Measurements from ENCODE around the gene RBM20.
A peak's percentile ranks its signal among the peaks of the same experiment; 100 is the strongest.

The RBM20 gene

GRCh38 chr10:110742801-110743200 is 98.7 kb downstream of the RBM20 start:
- no peak for DNase-seq

GRCh38 chr10:110744782-110745181 is 100.6 kb downstream of the RBM20 start:
- no peak for DNase-seq

- DNase-seq: peak; percentile 45 to 48
Measured at GRCh38 chr10:110746254-110746826, 102.2 kb downstream of the RBM20 start.

- no peak for DNase-seq
Measured at GRCh38 chr10:110746969-110747608, 103.0 kb downstream of the RBM20 start.

GRCh38 chr10:110747609-110748464 is 103.7 kb downstream of the RBM20 start:
- no peak for DNase-seq

GRCh38 chr10:110748970-110749369 is 104.8 kb downstream of the RBM20 start:
- DNase-seq: no peak

- DNase-seq: peak in 1 of 2 donors; percentile 5
Measured at GRCh38 chr10:110750931-110751330, 106.8 kb downstream of the RBM20 start.

- no peak for DNase-seq
Measured at GRCh38 chr10:110751850-110752249, 107.7 kb downstream of the RBM20 start.

GRCh38 chr10:110753462-110753861 is 109.3 kb downstream of the RBM20 start:
- DNase-seq: no peak

GRCh38 chr10:110754375-110755105 is 110.4 kb downstream of the RBM20 start:
- no peak for DNase-seq

GRCh38 chr10:110755781-110756180 is 111.6 kb downstream of the RBM20 start:
- DNase-seq: no peak

- no peak for DNase-seq
Measured at GRCh38 chr10:110756876-110757275, 112.7 kb downstream of the RBM20 start.

- DNase-seq: no peak
Measured at GRCh38 chr10:110757586-110757985, 113.5 kb downstream of the RBM20 start.

GRCh38 chr10:110758128-110758765 is 114.1 kb downstream of the RBM20 start:
- no peak for DNase-seq

- no peak for DNase-seq
Measured at GRCh38 chr10:110758898-110759297, 114.8 kb downstream of the RBM20 start.

- no peak for DNase-seq
Measured at GRCh38 chr10:110759523-110759922, 115.4 kb downstream of the RBM20 start.

- no peak for DNase-seq
Measured at GRCh38 chr10:110762109-110762848, 118.1 kb downstream of the RBM20 start.

GRCh38 chr10:110762849-110763211 is 118.7 kb downstream of the RBM20 start:
- no peak for DNase-seq

- no peak for DNase-seq
Measured at GRCh38 chr10:110764378-110764777, 120.2 kb downstream of the RBM20 start.

GRCh38 chr10:110764793-110765512 is 120.8 kb downstream of the RBM20 start:
- DNase-seq: no peak
